Hematopoietic multipotent progenitor cell treated with erythropoietin and hydrocortisone succinate and interleukin-3 and kit ligand, for 4 days (in vitro differentiated cells): ENCODE results near the gene HGFAC.
"Not testable (repeated sequence)": the region's sequence is repeated elsewhere in the genome, so short reads cannot be mapped to it uniquely, and the experiment has no call there.

ENCODE experiments used
- DNase-seq: peaks from one replicate; pipeline ENCODE4 v3.0.0-alpha.2; 2015

HGFAC gene

DNA sequence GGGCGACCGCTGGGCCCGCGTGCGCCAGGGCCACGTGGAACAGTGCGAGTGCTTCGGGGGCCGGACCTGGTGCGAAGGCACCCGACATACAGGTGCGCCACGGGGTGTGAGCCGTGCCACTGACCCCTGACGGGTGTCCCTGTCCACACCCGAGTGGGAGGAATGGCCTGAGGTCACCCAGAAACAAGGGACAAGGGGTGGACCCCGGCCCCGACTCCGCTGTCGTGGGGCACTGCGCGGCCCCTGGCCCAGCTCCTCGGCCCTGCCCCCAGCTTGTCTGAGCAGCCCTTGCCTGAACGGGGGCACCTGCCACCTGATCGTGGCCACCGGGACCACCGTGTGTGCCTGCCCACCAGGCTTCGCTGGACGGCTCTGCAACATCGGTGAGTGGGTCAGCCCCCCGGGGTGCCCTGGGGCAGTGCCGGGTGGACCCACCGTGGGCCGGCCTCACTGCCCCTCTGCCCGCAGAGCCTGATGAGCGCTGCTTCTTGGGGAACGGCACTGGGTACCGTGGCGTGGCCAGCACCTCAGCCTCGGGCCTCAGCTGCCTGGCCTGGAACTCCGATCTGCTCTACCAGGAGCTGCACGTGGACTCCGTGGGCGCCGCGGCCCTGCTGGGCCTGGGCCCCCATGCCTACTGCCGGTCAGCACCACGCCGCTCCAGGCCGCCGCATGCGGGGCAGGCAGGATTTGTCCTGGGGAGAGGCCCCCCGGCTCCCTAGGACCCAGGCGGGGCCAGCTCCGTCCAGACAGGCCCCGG, 2.8 kb downstream of the HGFAC start:
- DNase-seq, result no peak

DNA sequence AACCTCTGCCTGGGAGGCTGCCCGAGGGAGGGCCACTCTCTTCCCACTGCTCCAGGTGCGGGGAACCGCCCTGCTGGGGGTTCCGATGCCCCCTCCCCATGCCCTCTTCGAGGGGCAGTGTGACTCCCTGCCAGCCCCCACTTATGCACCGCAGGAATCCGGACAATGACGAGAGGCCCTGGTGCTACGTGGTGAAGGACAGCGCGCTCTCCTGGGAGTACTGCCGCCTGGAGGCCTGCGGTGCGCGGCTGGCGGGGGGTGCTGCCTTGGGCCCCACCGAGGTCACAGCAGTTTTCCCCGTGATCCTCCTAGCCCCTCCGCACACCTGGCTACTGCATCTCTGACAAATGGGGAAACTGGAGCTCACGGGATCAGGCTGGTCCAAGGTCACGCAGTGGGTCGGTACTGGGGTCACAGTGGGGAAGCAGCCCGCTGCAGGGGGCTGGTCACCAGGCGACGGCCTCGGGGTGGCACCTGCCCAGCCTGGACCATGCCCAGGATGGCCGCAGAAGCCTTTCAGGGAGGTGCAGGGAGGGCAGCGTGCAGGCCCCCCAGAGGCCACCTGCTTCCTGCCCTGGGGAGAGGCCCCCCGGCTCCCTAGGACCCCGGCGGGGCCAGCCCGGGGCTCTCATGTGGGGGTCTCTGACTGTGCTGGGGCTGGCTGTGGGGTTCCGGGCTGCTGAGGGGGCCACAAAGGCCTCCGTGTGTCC, 3.5 kb downstream of the HGFAC start:
- DNase-seq, result no peak

DNA sequence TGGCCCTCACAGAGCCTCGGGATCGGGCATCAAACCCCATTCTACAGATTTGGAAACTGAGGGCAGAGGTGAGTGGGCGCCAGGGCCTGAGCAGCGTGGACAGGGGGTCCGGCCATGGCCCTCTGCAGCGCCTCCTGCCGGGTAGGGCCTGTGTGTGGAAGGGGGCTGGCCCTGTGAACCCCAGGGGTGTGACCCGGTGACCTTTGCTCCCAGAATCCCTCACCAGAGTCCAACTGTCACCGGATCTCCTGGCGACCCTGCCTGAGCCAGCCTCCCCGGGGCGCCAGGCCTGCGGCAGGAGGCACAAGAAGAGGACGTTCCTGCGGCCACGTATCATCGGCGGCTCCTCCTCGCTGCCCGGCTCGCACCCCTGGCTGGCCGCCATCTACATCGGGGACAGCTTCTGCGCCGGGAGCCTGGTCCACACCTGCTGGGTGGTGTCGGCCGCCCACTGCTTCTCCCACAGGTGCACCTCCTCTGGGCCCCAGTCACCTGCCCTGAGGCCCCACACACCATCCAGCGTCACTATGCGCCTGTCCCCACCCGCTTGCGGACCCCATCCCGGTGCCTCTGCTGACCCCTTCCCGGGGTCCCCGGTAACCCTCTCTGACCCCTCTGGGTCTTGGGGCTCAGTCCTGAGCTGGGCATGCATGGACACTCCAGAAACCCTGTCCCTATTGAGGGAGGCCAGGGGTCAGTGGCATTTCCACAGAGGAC, 4.2 kb downstream of the HGFAC start:
- DNase-seq, result no peak

DNA sequence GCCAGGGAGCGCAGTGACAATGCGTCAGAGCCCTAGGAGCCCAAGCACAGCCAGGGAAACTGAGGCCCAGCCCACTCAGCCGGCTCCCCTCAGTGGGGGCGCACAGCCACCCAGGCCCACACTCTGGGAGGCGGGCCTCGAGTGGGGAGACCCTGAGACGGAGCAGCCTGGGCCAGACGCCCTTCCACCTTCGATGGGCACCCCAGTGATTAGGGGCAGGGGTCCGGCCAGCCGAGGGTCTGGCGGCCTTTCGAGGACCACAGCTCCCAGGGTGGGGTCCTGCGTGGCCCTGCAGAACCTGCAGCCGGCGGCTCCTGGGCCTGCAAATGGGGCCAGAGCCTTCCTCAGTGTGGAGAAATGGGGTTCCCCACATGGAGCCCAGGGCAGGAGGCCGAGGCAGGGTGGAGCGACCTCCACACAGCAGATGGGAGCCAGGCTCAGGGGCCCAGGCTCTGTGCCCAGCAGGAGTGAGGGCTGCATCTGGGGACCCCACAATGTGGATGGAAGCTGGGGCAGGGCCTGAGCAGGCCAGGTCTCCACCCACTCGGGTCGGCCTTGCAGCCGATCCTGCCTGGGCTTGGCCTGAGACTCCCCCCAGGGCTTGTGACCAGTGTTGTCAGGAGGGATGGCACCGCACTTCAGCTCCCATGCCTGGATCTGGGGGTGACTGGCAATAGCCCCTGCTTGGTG, 5.0 kb downstream of the HGFAC start:
- DNase-seq, result no peak

DNA sequence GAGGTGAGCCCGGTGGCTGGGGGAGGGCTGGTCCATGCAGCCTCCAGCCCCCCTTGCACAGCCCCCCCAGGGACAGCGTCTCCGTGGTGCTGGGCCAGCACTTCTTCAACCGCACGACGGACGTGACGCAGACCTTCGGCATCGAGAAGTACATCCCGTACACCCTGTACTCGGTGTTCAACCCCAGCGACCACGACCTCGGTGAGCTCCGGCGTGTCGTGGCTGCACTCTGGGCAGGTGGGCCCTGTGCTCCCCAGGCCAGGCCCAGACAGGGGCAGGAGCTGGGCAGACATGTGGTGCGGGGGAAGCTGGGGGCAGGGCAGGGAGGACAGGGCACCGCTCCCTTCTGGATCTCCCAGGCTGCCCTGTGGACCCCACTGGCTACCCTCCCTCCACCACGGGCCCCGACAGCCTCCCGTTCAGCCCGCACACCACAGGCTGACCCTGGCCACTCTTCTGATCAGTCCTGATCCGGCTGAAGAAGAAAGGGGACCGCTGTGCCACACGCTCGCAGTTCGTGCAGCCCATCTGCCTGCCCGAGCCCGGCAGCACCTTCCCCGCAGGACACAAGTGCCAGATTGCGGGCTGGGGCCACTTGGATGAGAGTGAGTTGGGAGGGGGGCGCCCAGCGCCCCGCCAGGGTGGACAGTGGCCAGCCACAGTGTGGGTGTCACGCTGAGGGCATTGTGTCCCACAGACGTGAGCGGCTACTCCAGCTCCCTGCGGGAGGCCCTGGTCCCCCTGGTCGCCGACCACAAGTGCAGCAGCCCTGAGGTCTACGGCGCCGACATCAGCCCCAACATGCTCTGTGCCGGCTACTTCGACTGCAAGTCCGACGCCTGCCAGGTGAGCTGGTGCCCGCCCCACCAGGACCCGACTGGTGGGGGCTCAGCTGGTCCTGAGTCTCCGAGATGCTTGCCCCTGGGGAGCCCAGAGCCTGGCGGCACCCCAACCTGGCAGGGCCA, 5.9 kb downstream of the HGFAC start:
- DNase-seq, result no peak

DNA sequence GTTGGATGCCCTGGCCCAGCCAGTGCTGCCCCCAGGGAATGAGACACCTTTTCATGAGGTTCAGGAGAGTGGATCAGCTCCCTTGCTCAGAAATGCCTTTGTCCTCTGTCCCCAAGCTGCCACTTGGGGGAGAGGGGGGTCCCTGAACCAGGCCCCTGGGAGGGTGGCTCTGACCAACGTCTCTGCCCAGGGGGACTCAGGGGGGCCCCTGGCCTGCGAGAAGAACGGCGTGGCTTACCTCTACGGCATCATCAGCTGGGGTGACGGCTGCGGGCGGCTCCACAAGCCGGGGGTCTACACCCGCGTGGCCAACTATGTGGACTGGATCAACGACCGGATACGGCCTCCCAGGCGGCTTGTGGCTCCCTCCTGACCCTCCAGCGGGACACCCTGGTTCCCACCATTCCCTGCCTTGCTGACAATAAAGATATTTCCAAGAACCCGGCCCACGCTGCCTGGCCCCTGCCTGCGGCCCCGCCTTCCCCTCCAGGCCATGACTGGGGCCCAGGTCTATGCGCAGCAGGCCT, 7.3 kb downstream of the HGFAC start:
- no peak for DNase-seq

DNA sequence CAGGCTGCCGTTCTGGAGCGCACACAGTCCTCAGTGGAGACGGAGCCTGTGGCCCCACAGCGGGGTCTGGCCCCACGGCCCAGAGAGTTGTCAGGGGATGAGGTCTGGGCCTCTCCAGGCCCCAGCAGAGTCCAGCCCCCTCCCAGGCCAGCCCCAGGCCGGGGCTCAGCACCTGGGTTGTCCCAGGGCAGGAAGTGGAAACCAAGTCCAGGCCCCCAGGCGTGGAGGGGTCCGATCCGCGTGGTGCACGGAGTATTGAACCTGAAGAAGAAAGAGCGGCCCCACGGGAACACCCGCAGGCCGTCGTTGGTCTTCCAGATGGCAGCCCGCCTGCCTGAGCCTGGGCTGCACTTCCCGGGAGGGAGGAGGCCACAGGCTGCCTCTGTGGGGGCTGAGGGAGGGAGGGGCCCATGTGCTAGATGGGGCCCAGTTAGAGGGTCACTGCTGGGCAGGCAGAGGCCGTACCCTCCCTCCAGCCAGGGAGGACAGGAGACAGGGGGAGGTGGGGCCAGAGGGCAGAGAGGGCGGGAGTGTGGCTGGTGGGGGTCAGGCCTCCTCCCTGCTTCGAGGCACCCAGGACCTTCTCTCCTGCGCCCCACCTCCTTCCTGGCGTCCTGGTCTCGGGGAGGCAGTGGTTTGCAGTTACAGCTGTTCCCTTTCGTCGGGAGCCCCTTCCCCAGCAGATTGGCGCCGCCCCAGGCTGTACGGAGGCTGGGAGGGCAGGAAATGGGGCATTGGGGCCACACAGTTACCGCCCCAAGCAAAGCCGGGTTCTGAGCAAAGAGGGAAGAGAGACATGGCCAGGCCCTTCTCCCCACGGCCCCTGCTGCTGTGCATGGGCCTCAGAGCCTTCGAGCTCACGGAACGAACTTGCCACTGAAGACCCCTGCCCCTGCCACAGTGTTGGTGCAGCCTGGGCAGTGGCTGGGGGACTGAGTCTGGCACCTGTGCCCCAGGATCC, 8.1 kb downstream of the HGFAC start:
- DNase-seq, result no peak

DNA sequence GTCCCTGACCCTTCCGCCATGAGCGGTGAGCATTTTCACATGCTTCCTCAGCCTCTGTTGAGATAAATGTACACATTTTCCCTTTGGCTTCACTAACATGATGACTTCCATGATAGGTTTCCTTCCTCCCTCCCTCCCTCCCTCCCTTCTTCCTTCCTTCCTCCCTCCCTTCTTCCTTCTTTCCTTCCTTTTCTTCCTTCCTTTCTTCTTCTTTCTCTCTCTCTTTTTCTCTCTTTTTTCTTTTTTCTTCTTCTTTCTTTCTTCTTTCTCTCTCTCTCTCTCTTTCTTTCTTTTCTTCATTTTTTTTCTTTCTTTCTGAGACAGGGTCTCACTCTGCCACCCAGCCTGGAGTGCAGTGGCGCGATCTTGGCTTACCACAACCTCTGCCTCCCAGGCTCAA, 8.9 kb downstream of the HGFAC start:
- DNase-seq, result no peak

DNA sequence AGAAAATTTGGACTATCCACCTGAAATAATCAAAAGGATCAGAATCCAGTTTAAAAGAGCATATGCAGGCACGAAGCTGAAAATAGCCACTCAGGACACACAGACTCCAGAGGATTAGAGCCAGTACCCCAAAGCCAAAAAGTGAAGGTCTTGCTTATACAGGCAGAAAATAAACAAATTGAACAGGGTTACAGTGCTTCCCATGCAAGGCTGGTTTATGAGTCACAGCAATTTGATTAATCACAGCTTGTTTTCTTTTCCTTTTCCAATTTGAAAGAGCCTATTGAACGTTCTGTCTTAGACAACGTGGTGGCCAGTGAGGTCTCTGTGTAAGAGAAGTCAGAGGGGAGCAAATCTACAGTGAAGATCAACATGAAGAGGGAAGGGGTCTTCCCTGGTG, 10.2 kb downstream of the HGFAC start:
- no peak for DNase-seq

DNA sequence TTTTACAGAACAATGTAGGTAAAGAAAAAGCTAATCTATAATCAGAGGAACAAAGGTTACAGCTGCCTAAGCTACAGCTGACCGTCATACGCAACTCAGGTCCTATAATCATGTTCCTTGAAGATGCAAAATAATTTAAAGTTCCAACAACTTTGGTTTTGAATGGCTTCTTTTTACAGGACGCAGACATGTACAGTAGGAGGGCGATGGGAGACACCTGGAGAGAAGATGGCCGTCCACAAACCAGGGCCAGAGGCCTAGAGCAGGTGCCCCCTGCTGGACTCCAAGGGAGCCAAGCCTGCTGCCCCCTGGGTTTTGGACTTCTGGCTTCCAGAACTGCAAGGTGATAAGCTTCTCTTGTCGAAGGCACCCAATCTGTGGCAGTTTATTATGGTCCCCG, 10.6 kb downstream of the HGFAC start:
- DNase-seq, result no peak

DNA sequence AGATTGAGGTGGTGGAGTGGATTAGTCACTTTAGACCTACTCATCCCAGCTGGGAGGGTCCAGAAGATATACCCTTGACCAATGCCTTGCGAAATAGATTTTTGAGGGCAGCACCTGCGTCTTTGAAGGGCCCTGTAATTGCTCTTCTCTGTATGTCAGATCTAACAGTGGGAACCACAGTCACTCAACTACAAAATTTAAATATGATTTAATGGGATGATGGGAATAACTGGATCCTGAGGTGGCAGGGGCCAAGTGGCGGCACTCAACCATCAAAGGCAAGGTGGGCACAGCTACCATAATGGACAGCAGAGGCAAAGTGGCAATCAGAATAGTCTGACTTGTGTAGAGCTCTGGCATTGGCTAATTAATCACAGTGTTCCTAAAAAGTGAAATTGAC, 13.8 kb downstream of the HGFAC start:
- DNase-seq, result not testable (repeated sequence)

DNA sequence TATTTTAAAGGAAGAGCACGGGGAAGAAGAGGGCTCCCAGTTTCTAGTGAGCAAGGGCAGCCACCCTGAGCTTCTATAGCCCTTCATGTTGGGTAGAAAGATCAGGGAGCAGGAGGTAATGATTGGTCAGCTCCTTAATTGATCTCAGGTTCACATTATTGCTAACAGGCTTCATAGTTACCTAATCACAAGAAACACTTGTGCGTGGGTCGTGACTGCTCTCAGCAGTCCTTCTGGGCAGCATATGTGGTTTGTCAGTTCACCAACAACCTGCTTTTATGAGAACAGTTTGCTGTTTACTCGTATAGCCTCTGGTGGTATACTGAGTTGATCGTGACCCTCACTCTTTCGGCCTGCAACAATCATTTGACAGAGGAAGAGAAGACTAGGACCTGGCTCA, 16.6 kb downstream of the HGFAC start:
- no peak for DNase-seq

DNA sequence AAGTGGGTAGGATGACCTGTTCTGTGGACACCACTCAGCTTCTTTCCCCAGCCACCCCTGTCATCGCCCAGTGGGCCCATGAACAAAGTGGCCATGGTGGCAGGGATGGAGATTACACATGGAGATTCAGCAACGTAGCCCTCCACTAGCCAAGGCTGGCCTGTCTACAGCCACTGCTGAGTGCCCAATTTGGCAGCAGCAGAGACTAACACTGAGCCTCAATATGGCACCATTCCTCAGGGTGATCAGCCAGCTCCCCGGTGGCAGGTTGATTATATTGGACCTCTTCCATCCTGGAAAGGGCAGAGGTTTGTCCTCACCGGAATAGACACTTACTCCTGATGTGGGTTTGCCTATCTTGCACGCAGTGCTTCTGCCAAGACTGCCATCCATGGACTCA, 17.4 kb downstream of the HGFAC start:
- DNase-seq, result not testable (repeated sequence)

DNA sequence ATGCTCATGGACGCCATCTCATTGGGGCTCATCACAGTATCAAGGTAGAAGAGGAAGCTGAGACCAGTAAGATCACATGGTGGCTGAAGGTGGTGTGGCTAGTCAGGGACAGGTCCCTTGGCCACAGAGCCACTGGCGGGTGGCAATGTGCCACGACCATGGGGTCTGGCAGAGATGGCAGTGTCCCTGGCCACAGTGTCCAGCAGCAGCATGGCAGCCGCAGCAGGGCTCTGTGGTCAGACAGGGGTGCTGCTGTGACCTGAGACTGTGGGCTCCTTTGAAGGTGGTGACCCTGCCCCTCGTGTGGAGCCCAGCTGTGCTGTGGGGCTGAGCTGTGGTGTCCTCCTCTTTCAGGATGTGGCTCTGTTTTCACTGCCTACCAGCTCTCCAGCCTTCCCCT, 19.2 kb downstream of the HGFAC start:
- DNase-seq, result no peak

DNA sequence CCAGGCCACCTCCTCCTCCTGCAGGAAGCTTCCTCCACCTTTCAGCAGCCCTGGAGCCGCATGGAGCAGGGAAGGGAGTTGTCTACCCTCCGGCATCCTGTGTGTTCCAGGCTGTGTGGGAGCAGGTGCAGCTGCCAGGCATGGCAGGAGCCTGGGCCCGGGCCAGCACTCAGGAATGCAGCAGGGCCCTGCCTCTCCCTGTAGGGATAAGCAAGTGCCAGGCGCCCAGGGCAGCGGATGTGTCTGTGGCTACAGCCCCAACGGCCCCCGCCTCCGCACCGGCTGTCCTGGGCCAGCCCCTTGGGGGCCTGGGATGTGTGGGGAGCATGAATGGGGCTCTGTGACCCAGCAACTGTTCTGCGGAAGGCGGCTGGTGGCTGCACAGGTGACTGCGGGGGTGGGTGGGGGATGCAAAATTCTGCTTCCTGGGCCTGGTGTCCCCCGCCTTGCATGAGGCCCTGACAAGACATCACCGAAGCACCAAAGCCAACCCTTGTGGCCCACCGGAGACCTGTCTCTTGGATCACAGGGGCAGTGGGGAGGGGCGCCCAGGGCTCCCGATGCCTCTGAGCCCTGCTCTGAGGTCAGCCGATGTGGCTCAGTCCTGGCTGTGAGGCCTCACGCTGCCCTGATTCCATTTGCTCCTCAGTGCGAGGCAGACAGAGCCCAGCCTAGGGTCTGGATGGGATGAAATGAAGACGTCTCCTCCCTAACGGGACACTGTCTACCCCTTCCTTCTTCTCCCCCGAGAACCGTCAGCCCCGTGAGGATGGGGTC, 19.9 kb downstream of the HGFAC start:
- DNase-seq, result no peak

DNA sequence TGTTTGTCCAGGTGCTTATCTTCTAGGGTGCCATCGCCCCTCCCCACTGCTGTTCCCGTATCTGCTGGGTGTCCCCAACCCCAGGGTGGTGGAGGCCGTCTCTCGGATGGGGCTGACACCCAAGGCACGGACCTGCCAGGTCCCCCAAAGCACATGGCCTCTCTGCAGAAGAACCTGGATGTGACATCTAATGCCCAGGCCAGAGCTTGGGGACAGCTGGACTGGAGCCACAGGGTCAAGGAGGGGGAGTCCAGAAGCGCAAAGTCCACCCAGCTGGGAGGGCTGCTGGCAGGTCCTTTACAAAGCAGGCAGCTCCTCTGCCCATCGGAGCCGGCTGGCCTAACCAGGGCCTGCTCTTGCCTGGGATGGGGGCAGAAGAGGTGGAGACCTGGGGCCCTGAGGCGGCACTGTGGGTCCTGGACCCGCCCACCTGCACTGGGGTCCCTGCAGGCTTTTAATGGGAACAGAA, 20.6 kb downstream of the HGFAC start:
- DNase-seq, result no peak

DNA sequence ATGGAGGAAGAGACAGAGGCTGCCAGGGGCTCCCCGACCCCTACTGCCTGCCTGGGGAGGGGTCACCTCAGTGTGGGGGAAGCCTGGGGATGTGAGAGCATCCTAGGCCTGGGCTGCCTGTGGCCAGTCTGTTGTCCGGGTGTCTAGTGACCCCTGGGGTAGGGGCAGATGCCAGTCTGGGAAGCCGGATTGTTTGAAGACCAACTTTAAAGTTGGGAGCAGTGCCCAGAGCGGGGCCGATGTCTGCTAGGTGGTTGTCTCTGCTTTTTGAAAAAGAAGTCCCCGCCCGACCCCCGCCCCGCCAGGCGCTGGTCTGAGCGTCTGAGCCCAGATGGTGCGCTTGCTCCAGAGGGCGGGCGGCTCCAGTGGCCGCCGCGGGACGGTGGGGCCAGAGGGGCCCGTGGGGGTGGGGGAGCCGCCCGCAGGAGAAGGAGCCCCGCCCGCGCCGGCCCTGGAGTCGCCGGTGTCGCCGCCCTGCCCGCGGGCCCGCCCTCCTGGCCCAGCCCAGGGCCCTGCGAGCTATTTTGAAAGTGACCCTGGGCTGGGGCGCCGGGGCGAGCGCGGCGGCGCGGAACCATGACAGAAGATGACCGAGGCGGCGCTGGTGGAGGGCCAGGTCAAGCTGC, 21.1 kb downstream of the HGFAC start, which contains the start of gene DOK7:
Gene DOK7, plus strand, starts transcription at position 517 of the 626 bp plus-strand sequence. Its CDS starts 70 bp downstream, at position 587.
- peak; percentile 15 for DNase-seq

DNA sequence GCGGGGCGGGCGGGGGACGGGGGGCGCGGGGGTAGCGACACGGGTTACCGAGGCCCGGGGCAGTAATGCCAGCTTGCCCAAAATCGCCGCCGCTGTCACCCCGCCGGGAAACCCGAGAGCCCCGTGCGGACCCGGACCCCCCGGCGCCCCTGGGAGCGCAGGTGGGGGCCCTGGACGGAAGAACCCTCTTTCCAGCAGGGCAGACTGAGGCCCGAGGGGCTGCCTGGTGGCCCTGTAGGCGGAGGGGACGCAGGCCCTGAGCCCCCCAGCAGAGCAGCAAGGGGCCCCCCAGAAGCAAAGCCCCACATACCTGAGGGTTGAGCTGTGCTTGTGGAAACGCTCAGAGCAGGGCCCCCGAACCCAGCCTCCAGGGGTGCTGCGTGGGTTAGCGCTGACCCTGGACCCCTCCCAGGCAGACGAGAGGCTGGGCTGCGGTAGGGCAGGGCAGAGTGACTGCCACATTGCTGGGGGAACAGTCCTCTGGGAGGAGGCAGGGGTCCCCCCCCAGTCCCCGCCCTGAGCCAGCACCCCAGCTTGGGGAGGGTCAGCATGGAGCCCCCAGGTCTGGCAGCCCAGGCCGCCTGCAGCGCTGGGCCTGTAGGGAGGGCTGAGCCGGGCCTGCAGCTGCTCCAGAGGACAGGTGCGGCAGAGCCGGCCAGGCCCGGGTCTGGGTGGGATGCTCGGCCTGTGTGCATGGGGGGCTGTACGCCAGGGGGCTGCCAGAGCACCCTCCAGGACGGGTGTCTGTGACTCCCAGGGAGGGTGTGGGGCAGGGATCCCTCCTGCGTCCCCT, 22.0 kb downstream of the HGFAC start:
- no peak for DNase-seq
